ENCODE results near the gene ASIC1. TPM values are rescaled to one million over a fixed set of nuclear protein-coding genes. Genes with fewer than 3 reads are reported as not detected.
"Not testable (repeated sequence)": the region's sequence is repeated elsewhere in the genome, so short reads cannot be mapped to it uniquely, and the experiment has no call there.

Gene ASIC1
- total RNA-seq, 1 experiment from 2014 or later = 6.0 TPM

- H3K27ac ChIP-seq (ENCODE audit: low read length) = no peak overlapping the region
- intact Hi-C loops (cut with micrococcal nuclease) = loop anchor here (10.0 kb wide), 1 partner anchor 232 kb away; no protein-coding TSS in a partner anchor
- peaks cover 9% of the 10 kb centered on the region for H3F3A ChIP-seq (ENCODE audit: low read length, unreplicated experiment)
- H3K36me3 ChIP-seq (ENCODE audit: low read depth, low read length) = peaks cover 10% of the 10 kb centered on the region; the same call in 1 of the 2 replicates
- H2AFZ ChIP-seq (ENCODE audit: low read length) = no peak overlapping the region
- H3K9me2 ChIP-seq (replicated peaks; ENCODE audit: low read length) = no peaks in the 10 kb centered on the region
- ChIA-PET CTCF (no interaction called here), POLR2A (ENCODE audit: unreplicated experiment) (no interaction called here)
- H3K27me3 ChIP-seq (ENCODE audit: low read length) = no peaks in the 10 kb centered on the region
- H3K9ac ChIP-seq (ENCODE audit: low read length) = no peak overlapping the region
- ATAC-seq (no peak), DNase-seq (no peak)
- no peak overlapping the region for H3K4me2 ChIP-seq (ENCODE audit: low read length)
- BruUV-seq (replicated peaks) = no TSS peak
- H4K20me1 ChIP-seq (ENCODE audit: low read length) = no peaks in the 10 kb centered on the region
- TF ChIP-seq CTCF (conservative IDR thresholded peaks at IDR 0.05; ENCODE audit: low read depth, low read length) (no peak), EZH2 (IDR thresholded peaks at IDR 0.05; ENCODE audit: low read length, unreplicated experiment) (no peak), EZH2phosphoT487 (IDR thresholded peaks at IDR 0.05; ENCODE audit: borderline replicate concordance, low read length) (no peak)
- H3K79me2 ChIP-seq (ENCODE audit: low read length) = peaks cover 19% of the 10 kb centered on the region
- H3K4me3 ChIP-seq (ENCODE audit: low read length) = no peak overlapping the region
- H3K4me1 ChIP-seq (ENCODE audit: insufficient read depth, low read length) = peaks cover 18% of the 10 kb centered on the region
- H3K9me3 ChIP-seq (ENCODE audit: low read length) = no peaks in the 10 kb centered on the region
Measured at GRCh38 chr12:50082644-50083043, 25.2 kb downstream of the ASIC1 start.

- no peak overlapping the region for H3K4me3 ChIP-seq (ENCODE audit: low read length)
- CTCF ChIA-PET = no interaction called here
- intact Hi-C loops (cut with micrococcal nuclease) = loop anchor here (10.0 kb wide), 1 partner anchor 232 kb away; no protein-coding TSS in a partner anchor
- BruUV-seq (replicated peaks) = no TSS peak
- no peaks in the 10 kb centered on the region for H3K9me2 ChIP-seq (replicated peaks; ENCODE audit: low read length)
- POLR2A ChIA-PET (ENCODE audit: unreplicated experiment) = no interaction called here
- H3K4me2 ChIP-seq (ENCODE audit: low read length) = no peak overlapping the region
- H3F3A ChIP-seq (ENCODE audit: low read length, unreplicated experiment) = peaks cover 11% of the 10 kb centered on the region
- H3K9me3 ChIP-seq (ENCODE audit: low read length) = no peaks in the 10 kb centered on the region
- peaks cover 19% of the 10 kb centered on the region for H3K79me2 ChIP-seq (ENCODE audit: low read length)
- H4K20me1 ChIP-seq (ENCODE audit: low read length) = peaks cover 1% of the 10 kb centered on the region; the same call in 1 of the 2 replicates
- H3K27ac ChIP-seq (ENCODE audit: low read length) = no peak overlapping the region
- no peak for TF ChIP-seq EZH2phosphoT487 (IDR thresholded peaks at IDR 0.05; ENCODE audit: borderline replicate concordance, low read length)
- no peak for TF ChIP-seq CTCF (conservative IDR thresholded peaks at IDR 0.05; ENCODE audit: low read depth, low read length)
- no peak for TF ChIP-seq EZH2 (IDR thresholded peaks at IDR 0.05; ENCODE audit: low read length, unreplicated experiment)
- H3K36me3 ChIP-seq (ENCODE audit: low read depth, low read length) = peaks cover 10% of the 10 kb centered on the region; the same call in 1 of the 2 replicates
- H2AFZ ChIP-seq (ENCODE audit: low read length) = no peak overlapping the region
- peaks cover 25% of the 10 kb centered on the region for H3K4me1 ChIP-seq (ENCODE audit: insufficient read depth, low read length)
- no peak for ATAC-seq
- DNase-seq = no peak
- H3K9ac ChIP-seq (ENCODE audit: low read length) = no peak overlapping the region
- H3K27me3 ChIP-seq (ENCODE audit: low read length) = no peaks in the 10 kb centered on the region
Measured at GRCh38 chr12:50083301-50083700, 25.9 kb downstream of the ASIC1 start.

GRCh38 chr12:50084409-50084774, 27.0 kb downstream of the ASIC1 start:
- not testable (repeated sequence) for H3K9me2 ChIP-seq (replicated peaks; ENCODE audit: low read length); H3K27me3 ChIP-seq (ENCODE audit: low read length); ATAC-seq; BruUV-seq (replicated peaks); H4K20me1 ChIP-seq (ENCODE audit: low read length); DNase-seq; H3K9me3 ChIP-seq (ENCODE audit: low read length)
- H3K79me2 ChIP-seq (ENCODE audit: low read length) = peaks cover 20% of the 10 kb centered on the region
- peak overlapping the region; percentile 86 for H3K9ac ChIP-seq (ENCODE audit: low read length)
- H3K4me2 ChIP-seq (ENCODE audit: low read length) = peak overlapping the region; percentile 86
- intact Hi-C loops (cut with micrococcal nuclease) = loop anchor here (10.0 kb wide), 1 partner anchor 230 kb away; no protein-coding TSS in a partner anchor
- H3F3A ChIP-seq (ENCODE audit: low read length, unreplicated experiment) = peaks cover 13% of the 10 kb centered on the region
- ChIA-PET POLR2A (ENCODE audit: unreplicated experiment) (interaction anchor here (0.6 to 0.8 kb wide), 8 partner anchors 12 to 1313 kb away, joined by 3 to 29 read pairs (median 5); partner anchors contain the start of genes COX14 and GPD1), CTCF (interaction anchor here (0.6 to 1.5 kb wide), 11 partner anchors 14 to 244 kb away, joined by 3 to 12 read pairs (median 4); partner anchors contain the start of genes CERS5, COX14 and RACGAP1)
- H3K4me3 ChIP-seq (ENCODE audit: low read length) = peak overlapping the region; percentile 78
- peaks cover 36% of the 10 kb centered on the region for H3K4me1 ChIP-seq (ENCODE audit: insufficient read depth, low read length)
- peak overlapping the region; percentile 71 for H3K27ac ChIP-seq (ENCODE audit: low read length)
- peak overlapping the region; percentile 84 for H2AFZ ChIP-seq (ENCODE audit: low read length)
- H3K36me3 ChIP-seq (ENCODE audit: low read depth, low read length) = peaks cover 19% of the 10 kb centered on the region

All from PC-3 (cell line).